ENCODE measurements around the gene CSF2.
A peak's percentile ranks its signal among the peaks of the same experiment; 100 is the strongest.

Gene CSF2

DNA sequence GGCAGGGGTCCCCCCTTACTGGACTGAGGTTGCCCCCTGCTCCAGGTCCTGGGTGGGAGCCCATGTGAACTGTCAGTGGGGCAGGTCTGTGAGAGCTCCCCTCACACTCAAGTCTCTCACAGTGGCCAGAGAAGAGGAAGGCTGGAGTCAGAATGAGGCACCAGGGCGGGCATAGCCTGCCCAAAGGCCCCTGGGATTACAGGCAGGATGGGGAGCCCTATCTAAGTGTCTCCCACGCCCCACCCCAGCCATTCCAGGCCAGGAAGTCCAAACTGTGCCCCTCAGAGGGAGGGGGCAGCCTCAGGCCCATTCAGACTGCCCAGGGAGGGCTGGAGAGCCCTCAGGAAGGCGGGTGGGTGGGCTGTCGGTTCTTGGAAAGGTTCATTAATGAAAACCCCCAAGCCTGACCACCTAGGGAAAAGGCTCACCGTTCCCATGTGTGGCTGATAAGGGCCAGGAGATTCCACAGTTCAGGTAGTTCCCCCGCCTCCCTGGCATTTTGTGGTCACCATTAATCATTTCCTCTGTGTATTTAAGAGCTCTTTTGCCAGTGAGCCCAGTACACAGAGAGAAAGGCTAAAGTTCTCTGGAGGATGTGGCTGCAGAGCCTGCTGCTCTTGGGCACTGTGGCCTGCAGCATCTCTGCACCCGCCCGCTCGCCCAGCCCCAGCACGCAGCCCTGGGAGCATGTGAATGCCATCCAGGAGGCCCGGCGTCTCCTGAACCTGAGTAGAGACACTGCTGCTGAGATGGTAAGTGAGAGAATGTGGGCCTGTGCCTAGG lies at the start of gene CSF2:
CSF2 (plus strand) TSS at position 559 of the 783 bp plus-strand sequence; CDS start at position 594, 35 bp downstream.
- DNase-seq (ENCODE audit: low spot score) = peak; percentile 46

DNA sequence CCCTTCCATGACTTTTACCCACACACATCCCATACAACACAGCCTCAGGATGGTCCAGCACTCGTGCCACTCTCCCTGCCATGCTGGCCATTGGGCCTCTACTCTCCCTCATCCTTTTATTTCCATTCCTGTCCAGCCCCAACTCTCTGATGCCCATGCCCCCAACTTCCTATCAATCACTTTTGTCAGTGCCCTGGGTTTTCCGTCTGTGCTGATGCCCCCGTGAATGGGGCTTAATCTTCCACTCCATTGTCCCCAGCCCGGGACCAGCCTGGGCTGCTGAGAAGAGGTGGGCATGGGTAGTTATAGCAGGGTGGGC lies 49.5 kb upstream of the CSF2 start:
- DNase-seq (ENCODE audit: low spot score) = no peak

DNA sequence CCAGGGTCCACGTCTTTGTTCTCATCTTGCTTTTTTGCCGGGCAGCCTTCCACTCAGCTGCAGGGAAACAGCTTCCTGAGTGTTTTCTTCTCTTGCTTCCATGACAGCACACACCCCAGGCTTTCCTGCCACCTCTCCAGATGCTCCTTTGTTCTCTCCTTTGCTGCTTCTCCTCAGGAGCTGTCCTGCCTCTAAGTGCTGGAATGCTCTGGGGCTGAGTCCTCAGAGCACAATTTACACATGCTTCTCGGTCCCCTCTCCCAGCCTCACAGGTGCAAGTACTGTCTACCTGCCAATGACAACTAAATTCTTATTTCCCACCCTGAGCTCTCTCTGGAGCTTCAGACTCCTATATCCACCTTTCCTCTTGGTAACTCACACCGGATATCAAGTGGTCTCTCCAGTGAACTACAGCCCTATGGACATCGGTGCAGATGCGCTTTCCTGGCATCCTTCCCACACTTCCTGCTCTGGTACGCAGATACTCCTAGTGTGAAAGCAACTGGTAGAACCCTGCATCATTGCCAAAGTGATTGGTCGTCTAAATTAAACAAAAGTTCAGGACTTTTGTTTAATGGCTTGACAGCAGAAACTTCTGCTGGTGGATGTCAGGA lies 48.7 kb upstream of the CSF2 start:
- no peak for DNase-seq (ENCODE audit: low spot score)

GRCh38 chr5:132025403-132025971 lies 48.1 kb upstream of the CSF2 start:
- DNase-seq (ENCODE audit: low spot score) = no peak

DNA sequence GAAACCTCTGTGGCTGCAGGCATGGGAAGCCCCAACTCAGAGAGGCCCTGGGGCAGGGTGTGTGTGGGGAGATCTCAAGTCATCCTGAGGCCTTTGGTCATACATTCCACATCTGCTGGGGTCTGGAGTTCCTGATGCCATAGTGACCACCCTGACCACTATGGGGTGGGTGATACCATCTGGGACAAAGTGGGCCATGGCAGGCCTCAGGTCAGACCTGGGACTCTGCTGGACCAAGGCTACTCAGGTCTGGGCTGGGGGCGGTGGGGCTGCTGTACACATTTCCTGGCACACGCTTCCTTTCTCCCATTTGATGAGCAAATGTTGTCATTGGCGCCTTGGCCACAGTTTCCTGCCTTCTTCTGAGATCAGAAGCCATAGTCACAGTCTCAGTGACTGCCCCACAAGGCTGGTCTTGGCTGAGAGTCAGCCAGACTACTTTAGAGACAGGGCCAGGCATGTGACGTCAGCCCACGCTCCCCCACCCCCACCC lies 47.0 kb upstream of the CSF2 start:
- DNase-seq (ENCODE audit: low spot score) = no peak

DNA sequence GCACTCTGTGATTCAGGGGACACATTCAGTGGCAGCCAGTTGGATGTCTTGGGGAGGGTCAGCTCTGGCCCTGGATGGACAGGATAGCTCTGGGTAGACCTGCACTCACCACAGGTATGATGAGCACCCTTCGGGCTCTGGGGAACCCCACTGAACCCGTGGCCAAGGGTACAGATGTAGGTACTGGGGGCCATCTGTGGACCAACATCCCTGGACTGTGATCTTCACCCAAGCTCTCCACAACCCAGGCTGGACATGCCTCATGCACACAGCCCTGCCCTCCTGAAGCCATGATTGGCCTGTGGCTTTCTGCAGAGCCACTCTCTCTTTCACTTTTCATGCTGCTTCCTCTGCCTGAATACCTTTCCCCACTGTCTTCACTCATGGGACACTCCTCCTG lies 46.6 kb upstream of the CSF2 start:
- no peak for DNase-seq (ENCODE audit: low spot score)

GRCh38 chr5:132029609-132030330 lies 43.8 kb upstream of the CSF2 start:
- no peak for DNase-seq (ENCODE audit: low spot score)

DNA sequence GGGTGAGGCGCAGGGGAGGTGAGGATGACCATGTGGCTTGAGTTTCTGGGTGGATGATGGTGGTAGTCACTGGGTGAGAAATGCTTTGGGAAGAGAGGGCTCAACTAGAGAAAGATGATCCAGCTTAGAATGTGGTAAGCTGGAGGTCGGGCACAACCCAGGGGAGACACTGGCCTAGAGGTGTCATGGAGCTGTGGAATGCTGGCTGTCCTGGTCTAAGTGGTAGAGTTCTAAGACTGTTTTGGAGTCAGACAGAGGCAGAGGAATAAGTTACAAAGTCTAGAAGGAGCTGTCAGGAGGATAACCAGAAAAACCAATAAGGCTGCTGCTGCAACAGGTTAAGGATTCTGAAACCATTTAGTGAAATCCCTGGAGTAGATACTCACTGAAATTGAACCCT lies 43.0 kb upstream of the CSF2 start:
- no peak for DNase-seq (ENCODE audit: low spot score)

DNA sequence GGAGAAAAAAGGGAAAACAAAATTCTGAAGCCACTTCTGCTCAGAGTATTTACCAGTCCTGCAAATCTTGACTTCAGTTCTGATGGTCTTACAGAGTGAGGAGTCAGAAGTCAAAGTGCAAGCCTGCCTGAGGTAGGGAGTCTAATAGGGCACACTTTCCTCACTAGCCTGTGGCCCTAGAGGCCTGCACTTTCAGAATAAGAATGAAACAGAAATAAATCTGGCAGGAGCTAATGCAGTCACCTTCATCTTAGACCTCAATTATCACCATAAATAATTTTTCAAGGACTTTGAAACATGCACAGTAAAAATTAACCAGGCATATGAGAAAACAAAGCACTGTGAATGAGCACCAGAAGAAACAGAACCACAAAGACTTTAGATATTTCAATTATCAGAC lies 41.4 kb upstream of the CSF2 start:
- no peak for DNase-seq (ENCODE audit: low spot score)

DNA sequence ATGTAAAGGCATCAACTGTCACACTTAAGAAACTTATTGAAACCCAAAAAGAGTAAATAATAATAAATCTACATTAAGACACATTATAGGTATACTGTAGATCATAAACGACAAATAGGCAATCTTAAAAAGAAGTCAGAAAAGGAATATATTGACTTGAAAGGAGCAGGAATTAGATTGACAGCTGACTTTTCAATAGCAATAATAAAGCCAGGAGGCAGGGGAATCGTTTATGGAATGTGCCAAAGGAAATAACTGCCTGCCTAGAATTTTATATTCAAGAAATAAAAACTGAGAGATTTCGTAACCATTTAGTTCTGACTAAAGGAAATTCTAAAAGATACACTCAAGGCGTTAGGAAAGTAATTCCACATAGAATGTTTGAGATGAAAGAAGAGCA lies 40.5 kb upstream of the CSF2 start:
- DNase-seq (ENCODE audit: low spot score) = no peak

GRCh38 chr5:132037353-132037752 lies 36.2 kb upstream of the CSF2 start:
- no peak for DNase-seq (ENCODE audit: low spot score)

DNA sequence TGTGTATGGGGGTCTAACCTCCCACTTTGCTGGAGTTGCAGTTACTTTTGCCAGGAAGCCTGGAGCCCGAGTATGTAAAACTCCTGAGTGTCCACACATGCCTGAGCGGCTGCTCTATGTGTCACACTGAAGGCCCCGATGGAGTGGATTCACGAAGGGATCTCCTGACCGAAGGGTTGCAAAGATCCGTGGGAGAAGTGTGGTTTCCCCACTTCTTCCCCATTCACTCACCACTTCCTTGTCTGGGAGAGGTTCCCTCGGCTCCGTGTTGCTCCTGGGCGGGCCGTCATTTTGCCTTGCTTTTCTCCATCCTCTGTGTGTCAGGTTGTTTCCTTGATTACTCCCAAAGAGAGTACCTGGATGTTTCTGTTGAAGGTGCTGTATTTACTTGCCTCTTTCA lies 29.4 kb upstream of the CSF2 start:
- DNase-seq (ENCODE audit: low spot score) = no peak

- DNase-seq (ENCODE audit: low spot score) = no peak
Observed at GRCh38 chr5:132046880-132047299, 26.7 kb upstream of the CSF2 start.

- DNase-seq (ENCODE audit: low spot score) = no peak
Observed at GRCh38 chr5:132049093-132049492, 24.5 kb upstream of the CSF2 start.

GRCh38 chr5:132049559-132049958 lies 24.0 kb upstream of the CSF2 start:
- no peak for DNase-seq (ENCODE audit: low spot score)

DNA sequence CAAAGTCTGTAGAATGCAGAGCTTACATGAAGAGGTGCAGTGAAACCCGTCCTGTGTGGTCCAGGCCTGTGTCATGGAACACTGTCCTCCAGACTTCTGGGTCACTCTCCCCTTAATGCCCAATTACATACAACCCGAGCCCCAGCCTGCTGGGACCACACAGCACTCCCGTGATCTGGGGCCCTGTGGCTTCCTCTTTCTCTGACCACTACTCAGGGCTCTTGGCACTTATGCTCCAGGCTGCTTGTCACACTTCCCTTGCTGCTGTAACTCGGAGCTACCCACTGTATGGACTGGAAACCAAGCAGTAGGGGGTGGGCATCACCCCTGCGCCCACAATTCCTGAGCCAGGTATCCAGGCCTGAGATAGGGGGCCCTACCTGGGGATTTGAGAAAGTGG lies 23.5 kb upstream of the CSF2 start:
- DNase-seq (ENCODE audit: low spot score) = no peak

GRCh38 chr5:132050661-132051552 lies 22.7 kb upstream of the CSF2 start:
- DNase-seq (ENCODE audit: low spot score) = no peak

DNA sequence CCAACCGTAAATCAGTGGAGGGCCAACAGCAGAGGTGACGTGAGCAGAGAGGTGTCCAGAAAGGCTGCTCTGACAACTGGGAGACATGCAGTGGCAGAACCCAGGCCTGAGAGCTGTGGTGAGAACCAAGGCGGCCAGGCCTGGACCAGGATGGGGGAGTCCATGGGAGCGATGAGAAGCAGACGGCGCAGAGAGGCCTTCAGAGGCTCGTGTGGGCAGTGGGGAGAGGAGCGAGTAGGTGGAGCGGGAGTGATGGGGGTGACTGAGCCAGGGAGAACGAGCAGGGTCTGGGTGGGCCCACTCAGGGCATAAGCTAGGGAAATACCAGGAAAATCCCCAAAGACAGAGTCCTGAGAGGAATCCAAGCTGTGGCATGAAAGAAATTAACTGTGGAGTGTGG lies 21.1 kb upstream of the CSF2 start:
- DNase-seq (ENCODE audit: low spot score) = no peak

DNA sequence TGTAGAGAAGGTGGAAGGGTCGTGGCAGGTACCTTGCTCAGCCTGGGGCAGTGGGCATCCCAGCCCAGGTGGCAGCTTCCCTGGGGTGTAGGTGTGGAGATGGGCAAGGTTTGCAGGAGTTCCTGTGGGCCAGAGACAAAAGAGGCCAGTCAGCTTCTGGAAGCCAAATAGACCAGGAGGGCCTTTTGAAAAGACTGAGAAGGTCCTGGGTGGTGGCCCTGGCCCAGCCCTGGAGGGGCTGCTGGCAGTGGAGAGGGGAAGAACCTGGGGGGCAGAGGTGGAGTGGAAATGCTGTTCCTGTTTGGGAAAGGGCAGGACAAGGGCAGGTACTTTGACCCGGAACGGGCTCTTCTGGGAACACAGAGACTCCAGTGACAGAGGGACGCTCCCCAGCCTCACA lies 20.1 kb upstream of the CSF2 start:
- no peak for DNase-seq (ENCODE audit: low spot score)

DNA sequence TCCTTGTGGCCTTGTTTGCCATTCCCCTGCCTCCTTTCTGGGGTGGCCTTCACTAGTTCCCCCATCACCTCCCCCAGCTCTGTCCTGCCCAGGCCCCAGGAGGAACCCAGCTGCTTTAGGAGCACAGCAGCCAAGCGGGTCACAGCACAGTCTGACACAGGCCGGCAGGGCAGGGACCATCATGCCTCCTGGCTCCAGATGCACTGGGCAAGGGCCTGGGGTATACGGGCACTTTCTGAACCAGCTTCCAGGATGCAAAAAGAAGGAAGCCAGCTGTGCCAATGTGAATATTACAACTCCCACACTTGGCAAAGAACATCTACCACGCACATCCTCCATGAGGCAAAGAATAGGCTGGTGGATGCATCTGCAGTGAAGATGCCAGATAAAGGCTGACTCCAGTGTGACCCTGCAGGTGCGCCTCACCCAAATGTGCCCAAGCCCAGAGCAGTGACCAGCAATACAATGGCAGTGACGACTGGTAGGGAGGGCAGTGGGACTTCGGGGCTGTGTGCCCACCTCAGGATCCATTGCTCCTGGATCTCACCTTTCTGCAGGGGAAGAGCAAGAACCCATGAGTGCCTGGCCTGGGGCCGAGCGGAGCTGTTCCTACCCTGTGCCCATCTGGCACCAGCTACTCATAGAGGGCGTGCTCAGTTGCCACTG lies 19.4 kb upstream of the CSF2 start:
- DNase-seq (ENCODE audit: low spot score) = no peak

All from kidney capillary endothelial cell (primary cell).